Parathyroid adenoma (tissue), 2 donors: ENCODE data around the gene PROCR.

Experiments
- H2AFZ ChIP-seq: fragments of 300-600 bp; sonication (generic); one replicate; pipeline ENCODE4 v1.7.0; 2017; ENCODE audit warnings: antibody characterized with exemption, mild to moderate bottlenecking
- H3K27ac ChIP-seq: fragments of 300-600 bp; sonication (generic); one replicate; pipeline ENCODE4 v1.7.0; 2017
- H3K27me3 ChIP-seq: fragments of 300-600 bp; sonication (generic); one replicate; pipeline ENCODE4 v1.7.0; 2017; ENCODE audit warnings: low read length; ENCODE audit not compliant: control insufficient read depth, insufficient read depth
- H3K36me3 ChIP-seq: fragments of 300-600 bp; sonication (generic); one replicate; pipeline ENCODE4 v1.7.0; 2017; ENCODE audit warnings: low read length; ENCODE audit not compliant: control insufficient read depth, insufficient read depth
- H3K4me1 ChIP-seq: fragments of 300-600 bp; sonication (generic); one replicate; pipeline ENCODE4 v1.7.0; 2017; ENCODE audit warnings: control low read depth
- H3K4me2 ChIP-seq: fragments of 300-600 bp; sonication (generic); one replicate; pipeline ENCODE4 v1.7.0; 2017; ENCODE audit warnings: low read length
- H3K4me3 ChIP-seq: fragments of 300-600 bp; sonication (generic); one replicate; pipeline ENCODE4 v1.7.0; 2017; ENCODE audit warnings: low read depth, low read length
- H3K79me2 ChIP-seq: fragments of 300-600 bp; sonication (generic); one replicate; pipeline ENCODE4 v1.7.0; 2017; ENCODE audit warnings: control low read depth
- H3K9ac ChIP-seq: fragments of 300-600 bp; sonication (generic); one replicate; pipeline ENCODE4 v1.7.0; 2017; ENCODE audit warnings: mild to moderate bottlenecking
- H3K9me3 ChIP-seq: fragments of 300-600 bp; sonication (generic); one replicate; pipeline ENCODE4 v1.7.0; 2017; ENCODE audit warnings: low read length; ENCODE audit not compliant: control insufficient read depth
- TF ChIP-seq, protein P1 (sequence below): fragments of 300-600 bp; sonication (generic); IDR thresholded peaks from one replicate; pipeline ENCODE4 v1.7.0; 2017; ENCODE audit warnings: antibody characterized with exemption, mild to moderate bottlenecking
- donor health status: primary hyperparathyroidism.

Gene PROCR

DNA sequence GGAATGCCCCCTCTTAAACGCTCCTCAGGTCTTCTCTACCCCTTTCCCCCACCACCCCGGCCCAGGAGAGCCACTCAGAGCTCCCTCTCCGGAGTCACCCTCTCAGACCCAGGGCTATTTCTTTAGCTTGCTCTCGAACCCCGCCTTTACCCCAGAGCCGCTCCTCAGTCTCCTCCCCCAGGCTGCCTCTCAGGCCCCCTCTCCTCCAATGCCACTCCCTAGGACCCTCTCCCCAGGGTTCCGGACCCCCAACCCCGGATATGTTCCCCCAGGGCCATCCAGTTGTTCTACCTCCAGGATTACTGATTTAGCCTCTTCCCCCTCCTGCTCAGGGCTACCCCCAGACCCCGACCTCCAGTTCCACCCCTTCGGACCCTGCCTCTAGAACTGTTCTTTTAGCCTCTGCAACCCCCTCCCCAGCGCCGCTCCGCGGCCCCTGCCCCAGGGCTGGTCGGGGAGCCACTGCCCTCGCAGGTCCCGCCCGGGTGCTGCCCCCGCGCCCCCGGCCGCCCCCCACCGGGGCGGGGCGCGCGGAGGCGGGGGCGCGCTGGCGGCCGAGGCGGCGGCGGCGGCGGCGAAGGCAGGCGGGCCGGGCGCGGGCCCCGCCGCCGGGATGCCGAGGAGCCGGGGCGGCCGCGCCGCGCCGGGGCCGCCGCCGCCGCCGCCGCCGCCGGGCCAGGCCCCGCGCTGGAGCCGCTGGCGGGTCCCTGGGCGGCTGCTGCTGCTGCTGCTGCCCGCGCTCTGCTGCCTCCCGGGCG, 54.4 kb downstream of the PROCR start, which contains the start of gene MMP24:
Gene MMP24 (plus strand): TSS at position 565 of the 758 bp plus-strand sequence. CDS start 49 bp downstream, at position 614.
- TF ChIP-seq, protein P1, sequence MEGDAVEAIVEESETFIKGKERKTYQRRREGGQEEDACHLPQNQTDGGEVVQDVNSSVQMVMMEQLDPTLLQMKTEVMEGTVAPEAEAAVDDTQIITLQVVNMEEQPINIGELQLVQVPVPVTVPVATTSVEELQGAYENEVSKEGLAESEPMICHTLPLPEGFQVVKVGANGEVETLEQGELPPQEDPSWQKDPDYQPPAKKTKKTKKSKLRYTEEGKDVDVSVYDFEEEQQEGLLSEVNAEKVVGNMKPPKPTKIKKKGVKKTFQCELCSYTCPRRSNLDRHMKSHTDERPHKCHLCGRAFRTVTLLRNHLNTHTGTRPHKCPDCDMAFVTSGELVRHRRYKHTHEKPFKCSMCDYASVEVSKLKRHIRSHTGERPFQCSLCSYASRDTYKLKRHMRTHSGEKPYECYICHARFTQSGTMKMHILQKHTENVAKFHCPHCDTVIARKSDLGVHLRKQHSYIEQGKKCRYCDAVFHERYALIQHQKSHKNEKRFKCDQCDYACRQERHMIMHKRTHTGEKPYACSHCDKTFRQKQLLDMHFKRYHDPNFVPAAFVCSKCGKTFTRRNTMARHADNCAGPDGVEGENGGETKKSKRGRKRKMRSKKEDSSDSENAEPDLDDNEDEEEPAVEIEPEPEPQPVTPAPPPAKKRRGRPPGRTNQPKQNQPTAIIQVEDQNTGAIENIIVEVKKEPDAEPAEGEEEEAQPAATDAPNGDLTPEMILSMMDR: no peak

More for the DNA sequence above, 54.4 kb downstream of the PROCR start, which contains the start of gene MMP24:
- Histone ChIP-seq H2AFZ (peak within 1 kb of the TSS; percentile 91), H3K4me3 (no peak within 1 kb of the TSS), H3K4me1 (peaks cover 7% of the 10 kb centered on the region), H3K36me3 (no peaks in the 10 kb centered on the region), H3K9me3 (no peaks in the 10 kb centered on the region), H3K27me3 (no peaks in the 10 kb centered on the region), H3K27ac (no peak within 1 kb of the TSS), H3K9ac (no peak within 1 kb of the TSS), H3K4me2 (peak within 1 kb of the TSS; percentile 50), H3K79me2 (no peaks in the 10 kb centered on the region)
